Measurements from ENCODE around the gene ARHGEF3. TPM values are rescaled to one million over a fixed set of nuclear protein-coding genes. Genes with fewer than 3 reads are reported as not detected.

The ARHGEF3 gene
- total RNA-seq: 2.8 to 6.9 TPM (median 5.2 TPM) in 3 replicates
- long read RNA-seq, partial matches to known transcripts: 1 of 7 reads
- long read RNA-seq, other reads (novel, unspliced or antisense): 2 of 7 reads

- H3K36me3 Mint-ChIP-seq (ENCODE audit: low read depth): no peaks in the 10 kb centered on the region
Observed at GRCh38 chr3:56801662-56802377, at the start of gene ARHGEF3. TSS of gene ARHGEF3 (minus strand) at chr3:56801949. CDS start at chr3:56801798, 151 bp downstream.

GRCh38 chr3:56849698-56850097 lies 47.9 kb upstream of the ARHGEF3 start:
- no peak for DNase-seq (ENCODE audit: low spot score)
- Mint-ChIP-seq H3K27me3 (ENCODE audit: low read depth) (no peaks in the 10 kb centered on the region), H3K4me1 (ENCODE audit: low read depth) (peaks cover 20% of the 10 kb centered on the region), H3K36me3 (ENCODE audit: low read depth) (peaks cover 3% of the 10 kb centered on the region), H3K4me3 (ENCODE audit: unreplicated experiment) (no peak overlapping the region), H3K27ac (ENCODE audit: unreplicated experiment) (no peak overlapping the region), H3K9me3 (ENCODE audit: low read depth) (peaks cover 6% of the 10 kb centered on the region)
- TF ChIP-seq CTCF (IDR thresholded peaks at IDR 0.05): no peak

More at GRCh38 chr3:56801662-56802377, at the start of gene ARHGEF3:
- peak; percentile 70 for TF ChIP-seq CTCF (IDR thresholded peaks at IDR 0.05)
- H3K4me3 Mint-ChIP-seq (ENCODE audit: unreplicated experiment): peak within 1 kb of the TSS; percentile 83
- H3K27ac Mint-ChIP-seq (ENCODE audit: unreplicated experiment): peak within 1 kb of the TSS; percentile 24
- H3K9me3 Mint-ChIP-seq (ENCODE audit: low read depth): no peaks in the 10 kb centered on the region
- peak; percentile 83 for DNase-seq (ENCODE audit: low spot score)
- H3K4me1 Mint-ChIP-seq (ENCODE audit: low read depth): peaks cover 19% of the 10 kb centered on the region
- H3K27me3 Mint-ChIP-seq (ENCODE audit: low read depth): no peaks in the 10 kb centered on the region

- Mint-ChIP-seq H3K9me3 (ENCODE audit: low read depth) (peaks cover 6% of the 10 kb centered on the region), H3K27ac (ENCODE audit: unreplicated experiment) (no peak overlapping the region), H3K4me1 (ENCODE audit: low read depth) (peaks cover 9% of the 10 kb centered on the region), H3K27me3 (ENCODE audit: low read depth) (no peaks in the 10 kb centered on the region), H3K4me3 (ENCODE audit: unreplicated experiment) (no peak overlapping the region), H3K36me3 (ENCODE audit: low read depth) (peaks cover 3% of the 10 kb centered on the region)
- no peak for TF ChIP-seq CTCF (IDR thresholded peaks at IDR 0.05)
- DNase-seq (ENCODE audit: low spot score): no peak
Observed at GRCh38 chr3:56845505-56845904, 43.8 kb upstream of the ARHGEF3 start.

GRCh38 chr3:56844536-56844935 lies 42.8 kb upstream of the ARHGEF3 start:
- Mint-ChIP-seq H3K4me1 (ENCODE audit: low read depth) (peaks cover 7% of the 10 kb centered on the region), H3K27me3 (ENCODE audit: low read depth) (no peaks in the 10 kb centered on the region), H3K4me3 (ENCODE audit: unreplicated experiment) (no peak overlapping the region), H3K9me3 (ENCODE audit: low read depth) (peaks cover 6% of the 10 kb centered on the region), H3K36me3 (ENCODE audit: low read depth) (peaks cover 3% of the 10 kb centered on the region), H3K27ac (ENCODE audit: unreplicated experiment) (no peak overlapping the region)
- DNase-seq (ENCODE audit: low spot score): no peak
- no peak for TF ChIP-seq CTCF (IDR thresholded peaks at IDR 0.05)

- Mint-ChIP-seq H3K4me1 (ENCODE audit: low read depth) (peaks cover 10% of the 10 kb centered on the region), H3K27me3 (ENCODE audit: low read depth) (no peaks in the 10 kb centered on the region), H3K27ac (ENCODE audit: unreplicated experiment) (no peak overlapping the region), H3K36me3 (ENCODE audit: low read depth) (no peaks in the 10 kb centered on the region), H3K9me3 (ENCODE audit: low read depth) (peaks cover under 1% of the 10 kb centered on the region), H3K4me3 (ENCODE audit: unreplicated experiment) (no peak overlapping the region)
- no peak for TF ChIP-seq CTCF (IDR thresholded peaks at IDR 0.05)
- DNase-seq (ENCODE audit: low spot score): no peak
Observed at GRCh38 chr3:56839784-56840715, 38.3 kb upstream of the ARHGEF3 start.
